DND-41 (cell line): ENCODE data around the gene ADD1.

Experiments
- ATAC-seq: fragments of 200-7000 bp; cut with Tn5 transposase; 3 replicates; pipeline ENCODE4 v1.9.1; 2021; ENCODE audit warnings: low read depth; ENCODE audit not compliant: insufficient read depth
- DNase-seq: peaks from one replicate; pipeline ENCODE4 v3.0.0-alpha.2; 2020
- H2AFZ ChIP-seq: 2 replicates; pipeline ENCODE4 v1.6.0; 2012; ENCODE audit warnings: low read depth, low read length
- H3K27ac ChIP-seq: 2 replicates; pipeline ENCODE4 v1.5.1; 2012; ENCODE audit warnings: low read length, inconsistent platforms
- H3K27me3 ChIP-seq: fragments of 200-600 bp; sonication (generic); 2 replicates; pipeline ENCODE4 v1.6.0; 2012; ENCODE audit warnings: low read length, mild to moderate bottlenecking, inconsistent platforms; ENCODE audit not compliant: insufficient read depth, poor library complexity
- H3K36me3 ChIP-seq: 2 replicates; pipeline ENCODE4 v1.5.1; 2012; ENCODE audit warnings: low read length, inconsistent platforms; ENCODE audit not compliant: insufficient read depth
- H3K4me1 ChIP-seq: 2 replicates; pipeline ENCODE4 v1.5.1; 2012; ENCODE audit warnings: mild to moderate bottlenecking, low read length; ENCODE audit not compliant: insufficient read depth
- H3K4me2 ChIP-seq: 2 replicates; pipeline ENCODE4 v1.6.0; 2012; ENCODE audit warnings: mild to moderate bottlenecking, moderate library complexity, low read length, inconsistent platforms; ENCODE audit not compliant: insufficient read depth
- H3K4me3 ChIP-seq, 2 experiments: fragments of 200-600 bp in 1 of 2; shearing (Covaris generic) in 1 of 2; 2 replicates each; pipeline ENCODE4 v1.5.1; 2012 to 2016; ENCODE audit warnings: inconsistent platforms in 2 of 2, low read length in 2 of 2, mild to moderate bottlenecking in 2 of 2, low read depth in 1 of 2, moderate library complexity in 1 of 2
- H3K79me2 ChIP-seq: 2 replicates; pipeline ENCODE4 v1.6.0; 2012; ENCODE audit warnings: low read length, inconsistent platforms; ENCODE audit not compliant: insufficient read depth
- H3K9ac ChIP-seq: 2 replicates; pipeline ENCODE4 v1.6.0; 2012; ENCODE audit warnings: low read depth, mild to moderate bottlenecking, inconsistent platforms, low read length, moderate library complexity
- H3K9me3 ChIP-seq: 2 replicates; pipeline ENCODE4 v1.5.1; 2012; ENCODE audit warnings: low read length, moderate library complexity, mild to moderate bottlenecking, inconsistent platforms; ENCODE audit not compliant: insufficient read depth, severe bottlenecking
- H4K20me1 ChIP-seq: 2 replicates; pipeline ENCODE4 v1.6.0; 2012; ENCODE audit warnings: low read length; ENCODE audit not compliant: insufficient read depth
- EZH2 ChIP-seq: IDR thresholded peaks from 3 replicates; pipeline ENCODE4 v1.6.1; 2012; ENCODE audit warnings: borderline replicate concordance, low read depth, mild to moderate bottlenecking, moderate library complexity, low read length, inconsistent platforms; ENCODE audit not compliant: severe bottlenecking
- TF ChIP-seq, protein P1 (sequence below): IDR thresholded peaks from 2 replicates; pipeline ENCODE4 v1.5.1; 2012; ENCODE audit warnings: borderline replicate concordance, low read length, moderate library complexity, mild to moderate bottlenecking; ENCODE audit not compliant: poor library complexity, severe bottlenecking; ENCODE audit errors: extremely low read depth

Gene ADD1

DNA sequence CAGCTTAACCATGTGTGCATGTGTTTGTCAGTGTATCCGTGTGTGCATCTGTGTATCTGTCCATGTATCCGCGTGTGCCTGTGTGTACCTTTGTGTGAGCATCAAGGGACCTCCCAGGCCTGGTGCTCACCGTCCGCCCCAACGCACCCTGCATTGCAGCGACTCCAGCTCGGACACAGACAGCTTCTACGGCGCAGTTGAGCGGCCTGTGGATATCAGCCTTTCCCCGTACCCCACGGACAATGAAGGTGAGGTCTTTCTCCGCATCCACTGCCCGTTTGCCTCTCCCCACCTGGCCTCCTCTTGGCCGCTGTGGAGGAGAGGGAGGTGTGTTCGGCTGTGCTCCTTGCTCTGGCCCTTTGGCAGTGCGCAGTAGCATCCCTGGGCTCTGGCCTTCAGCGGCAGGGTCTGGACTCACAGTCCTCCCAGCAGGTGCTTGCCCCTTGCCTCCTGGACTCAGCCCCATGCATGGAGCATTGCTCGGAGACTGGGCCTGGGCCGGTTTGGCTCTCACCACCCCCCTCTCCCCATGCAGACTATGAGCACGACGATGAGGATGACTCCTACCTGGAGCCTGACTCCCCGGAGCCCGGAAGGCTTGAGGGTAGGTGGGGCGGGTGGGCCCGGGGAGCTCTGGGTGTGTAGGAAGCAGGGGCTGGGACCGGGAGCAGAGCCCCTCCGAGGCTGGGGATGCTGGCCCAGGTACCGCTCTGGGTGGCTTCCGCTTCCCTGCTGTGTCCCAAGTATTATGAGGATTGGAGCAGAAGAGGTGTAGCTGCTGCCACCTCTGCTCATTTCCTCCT is 16.4 kb upstream of the ADD1 start:
- Histone ChIP-seq H4K20me1 (no peaks in the 10 kb centered on the region; the same call in 1 of the 2 replicates), H2AFZ (no peak overlapping the region), H3K9me3 (no peaks in the 10 kb centered on the region), H3K9ac (no peak overlapping the region), H3K27me3 (no peaks in the 10 kb centered on the region), H3K36me3 (no peaks in the 10 kb centered on the region), H3K79me2 (no peaks in the 10 kb centered on the region), H3K4me1 (no peaks in the 10 kb centered on the region), H3K27ac (no peak overlapping the region), H3K4me2 (no peak overlapping the region), H3K4me3 (no peak overlapping the region)
- TF ChIP-seq, protein P1, sequence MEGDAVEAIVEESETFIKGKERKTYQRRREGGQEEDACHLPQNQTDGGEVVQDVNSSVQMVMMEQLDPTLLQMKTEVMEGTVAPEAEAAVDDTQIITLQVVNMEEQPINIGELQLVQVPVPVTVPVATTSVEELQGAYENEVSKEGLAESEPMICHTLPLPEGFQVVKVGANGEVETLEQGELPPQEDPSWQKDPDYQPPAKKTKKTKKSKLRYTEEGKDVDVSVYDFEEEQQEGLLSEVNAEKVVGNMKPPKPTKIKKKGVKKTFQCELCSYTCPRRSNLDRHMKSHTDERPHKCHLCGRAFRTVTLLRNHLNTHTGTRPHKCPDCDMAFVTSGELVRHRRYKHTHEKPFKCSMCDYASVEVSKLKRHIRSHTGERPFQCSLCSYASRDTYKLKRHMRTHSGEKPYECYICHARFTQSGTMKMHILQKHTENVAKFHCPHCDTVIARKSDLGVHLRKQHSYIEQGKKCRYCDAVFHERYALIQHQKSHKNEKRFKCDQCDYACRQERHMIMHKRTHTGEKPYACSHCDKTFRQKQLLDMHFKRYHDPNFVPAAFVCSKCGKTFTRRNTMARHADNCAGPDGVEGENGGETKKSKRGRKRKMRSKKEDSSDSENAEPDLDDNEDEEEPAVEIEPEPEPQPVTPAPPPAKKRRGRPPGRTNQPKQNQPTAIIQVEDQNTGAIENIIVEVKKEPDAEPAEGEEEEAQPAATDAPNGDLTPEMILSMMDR, result no peak
- TF ChIP-seq EZH2, result no peak
- ATAC-seq, result no peak
- no peak for DNase-seq

DNA sequence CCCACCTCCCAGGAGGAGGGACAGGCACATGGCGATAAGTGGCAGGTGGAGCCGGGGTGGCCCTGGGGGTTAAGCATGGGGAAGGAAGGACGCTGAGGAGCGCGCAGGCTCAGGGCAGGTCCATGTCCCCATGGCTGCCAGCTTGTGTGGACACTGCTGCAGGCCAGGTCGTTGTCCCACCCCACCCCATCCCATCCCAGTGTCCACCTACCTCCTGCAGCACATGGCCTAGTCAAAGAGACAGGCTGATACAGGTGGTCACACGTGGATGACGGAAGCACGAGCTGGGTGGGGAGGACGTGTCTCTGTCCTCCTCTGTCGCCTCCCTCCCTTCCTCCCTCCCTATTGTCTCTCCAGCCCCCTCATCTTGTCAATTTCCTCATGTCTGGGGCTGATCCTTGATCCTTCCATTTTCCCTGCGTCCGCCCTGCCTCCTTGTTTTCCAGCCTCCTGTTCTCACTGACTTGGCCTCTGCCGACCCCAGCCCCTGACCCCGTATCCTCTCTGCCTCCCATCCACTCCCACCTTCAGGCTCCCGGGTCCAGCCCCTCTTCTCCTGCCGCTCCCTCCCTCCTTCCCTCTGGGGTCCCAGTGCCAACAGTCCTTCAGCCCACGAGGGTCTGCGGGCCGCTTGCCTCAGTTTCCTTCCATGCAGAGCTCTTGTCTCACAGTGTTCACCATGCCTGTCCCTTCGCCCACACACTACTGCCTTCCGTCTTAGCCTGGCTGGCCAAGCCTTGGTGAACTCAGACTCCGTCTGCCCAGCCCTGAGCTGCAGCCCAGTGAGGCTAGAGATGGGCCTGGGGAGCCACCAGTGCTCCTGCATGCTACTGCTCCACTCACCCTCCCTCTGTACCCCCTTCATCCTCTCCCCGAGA is 15.5 kb upstream of the ADD1 start:
- H3K79me2 ChIP-seq, result no peaks in the 10 kb centered on the region
- TF ChIP-seq EZH2, result no peak
- TF ChIP-seq, protein P1, result no peak
- H3K9ac ChIP-seq, result no peak overlapping the region
- no peaks in the 10 kb centered on the region; the same call in 1 of the 2 replicates for H4K20me1 ChIP-seq
- DNase-seq, result no peak
- ATAC-seq, result no peak
- H3K4me2 ChIP-seq, result no peak overlapping the region
- no peak overlapping the region for H2AFZ ChIP-seq
- H3K4me1 ChIP-seq, result no peaks in the 10 kb centered on the region
- H3K27ac ChIP-seq, result no peak overlapping the region
- no peaks in the 10 kb centered on the region for H3K27me3 ChIP-seq
- H3K36me3 ChIP-seq, result no peaks in the 10 kb centered on the region
- no peaks in the 10 kb centered on the region for H3K9me3 ChIP-seq
- H3K4me3 ChIP-seq, result no peak overlapping the region

DNA sequence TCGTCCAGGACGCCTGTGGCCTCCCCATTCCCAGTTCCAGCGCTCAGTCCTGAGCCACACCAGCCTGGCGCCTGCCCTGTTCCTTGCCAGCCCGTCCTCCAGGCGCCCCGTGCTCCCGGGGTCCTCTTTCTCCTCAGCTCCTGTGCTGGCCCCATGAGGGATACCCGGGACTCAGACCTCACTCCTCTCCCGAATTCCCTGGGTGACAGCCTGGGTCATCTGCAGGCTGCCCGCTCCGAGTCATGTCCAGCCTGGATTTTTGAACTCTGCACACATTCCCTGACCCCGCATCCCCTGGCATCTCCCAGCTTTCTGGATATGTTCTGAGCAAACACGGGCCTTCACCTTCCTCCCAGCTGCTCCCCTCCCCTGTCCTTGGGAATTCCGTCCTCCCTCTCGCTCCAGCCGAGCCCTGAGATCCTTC is 14.9 kb upstream of the ADD1 start:
- H3K79me2 ChIP-seq, result no peaks in the 10 kb centered on the region
- ATAC-seq, result no peak
- no peak for DNase-seq
- H3K9ac ChIP-seq, result no peak overlapping the region
- H3K4me3 ChIP-seq, result no peak overlapping the region
- TF ChIP-seq EZH2, result no peak
- TF ChIP-seq, protein P1, result no peak
- H3K4me1 ChIP-seq, result no peaks in the 10 kb centered on the region
- H3K9me3 ChIP-seq, result no peaks in the 10 kb centered on the region
- H3K27ac ChIP-seq, result no peak overlapping the region
- no peak overlapping the region for H2AFZ ChIP-seq
- no peaks in the 10 kb centered on the region for H3K27me3 ChIP-seq
- H4K20me1 ChIP-seq, result no peaks in the 10 kb centered on the region; the same call in 1 of the 2 replicates
- no peak overlapping the region for H3K4me2 ChIP-seq
- H3K36me3 ChIP-seq, result no peaks in the 10 kb centered on the region
